Measurements from ENCODE around the gene ASB4.
"Not testable (repeated sequence)": the region's sequence is repeated elsewhere in the genome, so short reads cannot be mapped to it uniquely, and the experiment has no call there.

Gene ASB4, protein sequence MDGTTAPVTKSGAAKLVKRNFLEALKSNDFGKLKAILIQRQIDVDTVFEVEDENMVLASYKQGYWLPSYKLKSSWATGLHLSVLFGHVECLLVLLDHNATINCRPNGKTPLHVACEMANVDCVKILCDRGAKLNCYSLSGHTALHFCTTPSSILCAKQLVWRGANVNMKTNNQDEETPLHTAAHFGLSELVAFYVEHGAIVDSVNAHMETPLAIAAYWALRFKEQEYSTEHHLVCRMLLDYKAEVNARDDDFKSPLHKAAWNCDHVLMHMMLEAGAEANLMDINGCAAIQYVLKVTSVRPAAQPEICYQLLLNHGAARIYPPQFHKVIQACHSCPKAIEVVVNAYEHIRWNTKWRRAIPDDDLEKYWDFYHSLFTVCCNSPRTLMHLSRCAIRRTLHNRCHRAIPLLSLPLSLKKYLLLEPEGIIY

DNA sequence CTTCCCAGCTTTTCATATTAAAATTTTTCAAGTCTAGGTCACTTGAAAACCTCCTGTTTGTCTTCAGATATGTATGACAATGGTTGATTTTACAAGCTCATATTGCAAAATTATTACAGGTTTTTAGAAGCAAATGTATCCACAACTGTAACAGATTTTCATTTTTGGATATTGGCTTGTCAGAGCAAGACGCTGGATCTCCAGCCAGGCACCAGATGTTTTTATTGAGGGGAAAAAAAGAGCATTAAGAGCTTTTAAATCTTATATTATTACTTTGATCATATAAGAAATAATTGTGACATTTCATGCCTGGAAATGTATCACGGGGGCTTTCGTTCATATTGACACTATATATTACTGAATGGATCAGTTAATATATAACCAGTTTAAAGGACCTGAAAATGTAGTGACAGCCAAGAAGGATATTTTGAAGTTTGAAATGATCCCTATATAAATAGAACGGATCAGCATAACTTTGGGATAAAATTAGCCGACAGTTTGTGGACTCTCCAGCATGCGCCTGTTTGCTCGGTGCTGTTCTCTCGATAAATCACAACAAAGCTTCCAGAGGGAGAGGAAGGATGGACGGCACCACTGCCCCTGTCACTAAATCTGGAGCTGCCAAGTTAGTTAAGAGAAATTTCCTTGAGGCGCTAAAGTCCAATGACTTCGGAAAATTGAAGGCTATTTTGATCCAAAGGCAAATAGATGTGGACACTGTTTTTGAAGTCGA, at the start of gene ASB4:
TSS of gene ASB4 (plus strand) at position 553 of the 733 bp plus-strand sequence. CDS start at position 582, 29 bp downstream.
- no peak for DNase-seq

DNA sequence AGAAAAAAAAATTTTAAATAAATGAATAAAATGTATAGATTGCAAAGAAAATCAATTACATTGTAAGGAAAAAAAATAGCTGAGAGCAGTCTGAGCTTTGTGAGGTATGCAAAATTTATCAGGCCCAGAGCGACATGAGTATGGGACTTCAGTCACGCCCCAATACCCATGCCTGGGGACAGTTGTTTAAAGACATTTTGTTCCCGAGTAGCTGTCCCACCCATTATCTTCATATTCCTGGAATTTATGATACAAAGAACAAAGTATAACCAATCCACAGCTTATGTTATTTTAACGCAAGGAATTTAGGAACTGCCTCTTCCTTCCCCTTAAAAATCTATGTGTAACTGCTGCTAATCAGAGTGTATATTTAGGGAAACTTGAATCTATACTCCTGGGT, 49.3 kb upstream of the ASB4 start:
- no peak for DNase-seq

DNA sequence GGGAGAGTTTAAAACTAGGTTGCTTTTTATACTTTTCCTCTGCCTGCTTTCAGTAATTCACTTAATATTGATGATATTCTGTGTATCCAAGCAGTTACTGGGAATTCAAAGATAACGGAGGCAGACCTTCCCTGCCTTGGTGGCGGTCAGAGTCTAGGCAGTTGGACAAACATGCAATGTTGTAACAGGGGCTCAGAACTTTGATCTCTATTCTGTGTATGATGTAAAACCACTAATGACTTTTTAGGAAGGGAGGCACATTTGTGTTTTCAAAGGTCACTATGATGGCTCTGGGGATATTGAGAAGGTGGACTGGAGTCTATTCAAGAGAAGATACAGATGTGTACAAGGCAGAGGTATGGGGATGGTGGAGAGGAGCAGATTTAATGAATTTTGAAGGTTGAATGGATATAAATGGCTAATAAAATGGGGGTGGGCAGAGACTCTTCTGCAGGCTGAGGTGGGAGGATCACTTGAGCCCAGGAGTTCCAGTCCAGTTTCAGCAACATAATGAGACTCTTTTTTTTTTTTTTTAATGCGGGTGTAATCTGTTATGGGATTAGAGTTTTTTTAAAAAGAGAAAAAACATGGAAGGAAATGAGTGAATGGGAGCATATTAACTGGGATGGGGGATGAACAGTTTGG, 45.2 kb upstream of the ASB4 start:
- no peak for DNase-seq

GRCh38 chr7:95441042-95441823, 44.5 kb upstream of the ASB4 start:
- no peak for DNase-seq

GRCh38 chr7:95444796-95445195, 40.9 kb upstream of the ASB4 start:
- DNase-seq, result no peak

GRCh38 chr7:95446618-95447017, 39.1 kb upstream of the ASB4 start:
- DNase-seq, result no peak

- DNase-seq, result no peak
These were observed 31.2 kb upstream of the ASB4 start for GRCh38 chr7:95454438-95455045.

DNA sequence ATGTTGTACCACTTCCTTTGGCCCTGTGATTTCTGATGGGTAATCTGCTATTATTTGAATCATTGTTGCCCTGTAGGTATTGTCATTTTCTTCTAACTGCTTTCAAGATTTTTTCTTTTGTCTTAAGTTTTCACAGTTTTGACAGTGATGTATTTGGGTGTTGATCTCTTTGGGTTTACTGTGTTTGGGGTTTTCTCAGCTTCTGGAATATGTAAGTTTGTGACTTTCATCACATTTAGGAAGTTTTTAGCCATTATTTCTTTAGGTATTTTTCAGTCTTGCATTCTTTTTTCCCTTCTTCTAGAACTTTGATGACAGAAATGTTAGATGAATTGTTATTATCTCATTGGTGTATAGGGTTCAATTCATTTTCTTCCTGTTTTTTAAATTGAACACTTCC, 27.8 kb upstream of the ASB4 start:
- no peak for DNase-seq

- DNase-seq, result not testable (repeated sequence)
These were observed 25.1 kb upstream of the ASB4 start for GRCh38 chr7:95460653-95461052.

GRCh38 chr7:95467912-95468607, 17.7 kb upstream of the ASB4 start:
- DNase-seq, result no peak

GRCh38 chr7:95469187-95469586, 16.6 kb upstream of the ASB4 start:
- DNase-seq, result no peak

- DNase-seq, result no peak
These were observed 15.9 kb upstream of the ASB4 start for GRCh38 chr7:95469848-95470247.

- peak; percentile 29 for DNase-seq
These were observed 15.3 kb upstream of the ASB4 start for GRCh38 chr7:95470452-95470851.

GRCh38 chr7:95471071-95471470, 14.7 kb upstream of the ASB4 start:
- DNase-seq, result no peak

DNA sequence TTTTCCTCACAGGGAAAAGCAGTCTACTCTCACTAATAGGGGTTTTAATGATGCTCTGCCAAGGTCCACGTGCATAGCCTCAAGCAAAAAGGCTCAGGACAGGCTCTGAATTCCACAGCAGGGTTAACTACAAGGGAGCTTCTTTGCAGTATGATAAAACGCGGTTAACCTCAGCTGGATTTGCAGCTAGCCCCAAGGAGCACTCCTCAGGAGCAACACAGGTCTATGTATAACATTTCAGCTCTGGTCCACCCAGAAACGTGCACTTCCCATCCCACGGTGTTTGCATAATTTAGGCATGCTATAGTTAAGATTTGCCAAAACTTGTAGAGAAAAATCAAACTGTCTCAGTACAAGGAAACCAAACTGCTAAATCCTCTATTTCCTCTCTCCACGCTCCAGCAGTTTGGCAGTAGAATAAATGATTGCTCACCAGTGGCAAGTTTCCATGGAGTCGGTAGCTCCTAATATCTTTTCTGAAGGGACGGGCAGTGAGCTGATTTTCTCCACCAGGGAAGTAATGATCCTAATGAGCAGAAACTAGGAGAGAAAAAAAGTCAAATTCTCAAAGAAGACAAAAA, 13.1 kb upstream of the ASB4 start:
- peak; percentile 50 for DNase-seq

DNA sequence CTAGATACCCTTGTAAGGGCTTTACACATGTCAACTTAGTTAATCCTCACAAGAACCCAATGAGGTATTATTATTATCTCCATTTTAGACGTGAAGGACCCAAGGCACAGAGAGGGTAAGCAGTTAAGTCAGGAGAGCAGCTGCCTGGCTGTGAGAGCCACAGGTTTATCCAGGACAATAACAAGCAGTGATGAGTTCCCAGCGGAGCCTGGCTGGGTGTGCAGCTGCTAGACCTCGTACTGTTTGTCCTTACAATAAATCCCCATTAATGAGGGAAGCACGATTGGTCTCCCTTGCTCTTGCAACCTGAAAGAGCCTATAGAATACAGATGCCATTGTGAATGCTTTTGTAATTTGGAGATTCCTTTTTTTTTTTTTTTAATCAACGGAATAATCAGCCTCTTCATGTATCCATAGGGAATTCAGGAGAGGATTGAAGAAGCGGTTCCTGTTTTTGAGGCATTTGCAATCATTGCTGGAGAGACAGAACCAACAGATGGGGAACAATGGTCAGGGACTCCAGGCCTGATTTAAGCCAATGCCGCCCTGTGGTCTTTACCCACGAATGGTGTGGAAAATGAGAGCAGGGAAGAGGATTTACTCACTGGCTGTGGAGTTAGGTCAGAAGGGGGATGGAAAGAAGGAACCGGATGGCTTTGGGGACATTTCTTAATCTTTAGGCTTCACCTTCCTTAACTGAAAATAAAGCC, 12.3 kb upstream of the ASB4 start:
- DNase-seq, result no peak

- DNase-seq, result no peak
These were observed 9.5 kb upstream of the ASB4 start for GRCh38 chr7:95476072-95476847.

DNA sequence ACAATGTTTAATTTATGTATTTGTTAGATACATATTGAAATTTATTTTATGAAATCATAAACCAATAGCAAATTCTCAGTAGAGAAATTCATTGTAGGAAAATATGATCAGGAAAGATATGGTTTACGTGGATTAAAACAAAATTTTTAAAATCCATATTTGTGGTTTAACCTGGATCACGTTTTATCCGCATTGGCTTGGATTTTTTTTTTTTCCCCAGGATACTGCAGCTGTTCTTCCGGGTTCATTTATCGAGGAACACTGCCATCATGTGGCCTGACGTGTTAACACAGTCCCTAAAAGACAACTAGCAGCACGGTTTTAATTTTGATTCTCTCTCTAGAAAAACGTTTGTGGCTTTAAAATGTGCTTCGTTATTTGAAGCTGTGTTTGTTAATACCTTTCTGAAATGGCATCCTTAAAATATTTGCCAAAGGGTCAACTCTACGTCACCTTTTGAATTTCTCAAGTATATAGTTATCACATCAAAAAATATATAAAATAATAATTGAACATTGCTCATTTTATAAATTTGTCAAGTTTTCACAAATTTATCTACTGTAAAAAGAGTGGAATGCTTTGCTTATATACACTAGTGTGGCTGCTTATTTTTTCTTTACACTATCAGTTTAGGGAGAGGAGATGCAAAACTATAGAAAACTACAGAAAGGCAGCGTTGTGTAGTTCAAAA, 8.7 kb upstream of the ASB4 start:
- peak; percentile 67 for DNase-seq

Data from EL (cell line).